Astrocyte of the cerebellum (primary cell): Measurements from ENCODE around the gene GRN.

Experiments
- DNase-seq: peaks from one replicate; pipeline ENCODE4 v3.0.0-alpha.2; 2011; ENCODE audit warnings: low read depth
- H3K4me3 ChIP-seq: 2 replicates; pipeline ENCODE4 v1.5.1; 2011; ENCODE audit warnings: mild to moderate bottlenecking, low read depth, low read length, moderate library complexity
- in situ Hi-C: cut with HindIII; loops from 2 replicates; pipeline ENCODE4 v1.10.0; 2017; ENCODE audit warnings: low sequenced_read_pairs
- TF ChIP-seq, protein P1 (sequence below): IDR thresholded peaks from 2 replicates; pipeline ENCODE4 v1.5.1; 2012; ENCODE audit warnings: low read length, low read depth, moderate library complexity, mild to moderate bottlenecking; ENCODE audit errors: missing control alignments

Gene GRN

GRCh38 chr17:44309472-44309871, 35.6 kb upstream of the GRN start:
- in situ Hi-C loops: no loop called here
- no peak overlapping the region for H3K4me3 ChIP-seq
- no peak for DNase-seq
- TF ChIP-seq, protein P1, sequence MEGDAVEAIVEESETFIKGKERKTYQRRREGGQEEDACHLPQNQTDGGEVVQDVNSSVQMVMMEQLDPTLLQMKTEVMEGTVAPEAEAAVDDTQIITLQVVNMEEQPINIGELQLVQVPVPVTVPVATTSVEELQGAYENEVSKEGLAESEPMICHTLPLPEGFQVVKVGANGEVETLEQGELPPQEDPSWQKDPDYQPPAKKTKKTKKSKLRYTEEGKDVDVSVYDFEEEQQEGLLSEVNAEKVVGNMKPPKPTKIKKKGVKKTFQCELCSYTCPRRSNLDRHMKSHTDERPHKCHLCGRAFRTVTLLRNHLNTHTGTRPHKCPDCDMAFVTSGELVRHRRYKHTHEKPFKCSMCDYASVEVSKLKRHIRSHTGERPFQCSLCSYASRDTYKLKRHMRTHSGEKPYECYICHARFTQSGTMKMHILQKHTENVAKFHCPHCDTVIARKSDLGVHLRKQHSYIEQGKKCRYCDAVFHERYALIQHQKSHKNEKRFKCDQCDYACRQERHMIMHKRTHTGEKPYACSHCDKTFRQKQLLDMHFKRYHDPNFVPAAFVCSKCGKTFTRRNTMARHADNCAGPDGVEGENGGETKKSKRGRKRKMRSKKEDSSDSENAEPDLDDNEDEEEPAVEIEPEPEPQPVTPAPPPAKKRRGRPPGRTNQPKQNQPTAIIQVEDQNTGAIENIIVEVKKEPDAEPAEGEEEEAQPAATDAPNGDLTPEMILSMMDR: no peak

- DNase-seq: no peak
- no peak overlapping the region for H3K4me3 ChIP-seq
- in situ Hi-C loops: loop anchor here (5.0 kb wide), 2 partner anchors 38 to 103 kb away; no protein-coding TSS in a partner anchor
- TF ChIP-seq, protein P1: no peak
These were observed 34.9 kb upstream of the GRN start for GRCh38 chr17:44310188-44310587.

- in situ Hi-C loops: loop anchor here (5.0 kb wide), 2 partner anchors 38 to 103 kb away; no protein-coding TSS in a partner anchor
- no peak overlapping the region for H3K4me3 ChIP-seq
- DNase-seq: no peak
- TF ChIP-seq, protein P1: no peak
These were observed 34.3 kb upstream of the GRN start for GRCh38 chr17:44310609-44311376.

DNA sequence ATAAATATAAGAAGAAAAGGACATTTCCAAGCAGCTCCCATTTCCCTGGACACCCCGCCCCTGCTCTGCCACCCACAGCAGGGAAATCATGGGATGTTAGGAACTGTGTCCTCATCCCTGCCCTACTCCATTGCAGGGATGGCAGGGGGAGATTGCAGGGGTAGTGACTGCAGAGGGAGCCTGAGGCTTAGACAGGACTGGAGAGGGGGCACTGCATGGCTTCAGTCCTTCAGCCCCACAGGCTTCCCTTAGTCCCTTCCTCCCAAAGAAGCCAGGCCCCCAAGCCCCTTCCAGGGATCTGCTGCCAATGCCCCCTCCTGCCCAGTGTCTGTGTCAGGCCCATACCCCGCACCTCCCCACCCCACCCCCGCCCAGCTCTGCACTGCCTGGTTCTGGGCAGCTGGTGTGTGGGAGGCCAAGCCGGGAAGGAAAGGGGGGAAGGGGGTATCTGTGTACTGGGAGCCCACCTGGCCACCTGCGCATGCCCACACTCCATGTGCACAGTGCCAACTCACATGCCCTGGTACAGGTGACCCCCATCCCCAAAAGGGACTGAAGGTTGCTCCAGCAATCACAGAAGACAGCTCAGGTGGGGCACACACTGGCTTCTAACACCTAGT, 33.4 kb upstream of the GRN start:
- in situ Hi-C loops: loop anchor here (5.0 kb wide), 2 partner anchors 39 to 104 kb away; no protein-coding TSS in a partner anchor
- H3K4me3 ChIP-seq: no peak overlapping the region
- no peak for DNase-seq
- TF ChIP-seq, protein P1: no peak

- TF ChIP-seq, protein P1: no peak
- no peak overlapping the region for H3K4me3 ChIP-seq
- in situ Hi-C loops: loop anchor here (5.0 kb wide), 2 partner anchors 40 to 105 kb away; no protein-coding TSS in a partner anchor
- no peak for DNase-seq
These were observed 32.6 kb upstream of the GRN start for GRCh38 chr17:44312396-44313104.

DNA sequence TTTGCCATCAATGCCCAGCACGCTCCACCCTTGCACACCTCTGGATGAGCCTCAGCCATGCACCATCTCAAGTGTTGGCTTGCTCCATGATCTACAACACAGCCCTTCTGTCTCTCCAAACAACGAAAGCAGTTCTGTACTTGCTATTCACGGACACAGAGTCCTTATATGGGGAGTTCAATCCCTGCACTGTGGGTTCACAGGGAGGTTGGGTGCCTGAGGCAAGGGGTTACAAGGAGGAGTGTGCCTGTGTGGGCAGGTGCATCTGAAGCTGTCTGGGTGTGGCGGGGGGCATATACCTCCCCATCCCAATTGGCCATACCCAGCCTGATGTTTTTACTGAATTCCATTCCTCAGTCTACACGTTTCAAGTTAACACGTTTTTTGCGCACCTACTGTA, 31.1 kb upstream of the GRN start:
- TF ChIP-seq, protein P1: no peak
- no peak overlapping the region for H3K4me3 ChIP-seq
- DNase-seq: no peak
- in situ Hi-C loops: loop anchor here (5.0 kb wide), 2 partner anchors 42 to 107 kb away; no protein-coding TSS in a partner anchor
